ENCODE data around the gene OGFOD3. TPM values are rescaled to one million over a fixed set of nuclear protein-coding genes. Genes with fewer than 3 reads are reported as not detected.

The OGFOD3 gene
- total and polyA plus RNA-seq, 9 of the 15 experiments (the other 6 are each of a cell fraction or from before 2014, with no cell fraction given) = 0.69 to 44.7 (median 18.9) TPM

GRCh38 chr17:82408938-82409318 lies 9.5 kb downstream of the OGFOD3 start:
- ChIA-PET POLR2A (interaction anchor here (1.5 kb wide), 1 partner anchor 9 kb away, joined by 5 read pairs; no protein-coding TSS in a partner anchor), CTCF (ENCODE audit: low intra/inter-chr PET ratio) (no interaction called here)
- Histone ChIP-seq H2AFZ (ENCODE audit: low read depth, low read length) (no peak overlapping the region), H3K27ac (ENCODE audit: extremely low read depth, low read depth, low read length) (no peak overlapping the region), H3K9me3 (replicated peaks; ENCODE audit: control insufficient read depth, insufficient read depth, low read depth, low read length) (no peaks in the 10 kb centered on the region), H3K79me2 (ENCODE audit: control insufficient read depth, insufficient read depth, low read length) (peaks cover 9% of the 10 kb centered on the region; the same call in 2 of the 3 replicates), H3K4me1 (replicated peaks in 1 of 2; ENCODE audit: control insufficient read depth in 2 of 2, insufficient read depth in 2 of 2, low read length in 2 of 2) (peaks cover 0 to 26% of the 10 kb centered on the region in 2 experiments; a peak in 1 of 5 replicates), H3K36me3 (ENCODE audit: control insufficient read depth, insufficient read depth, low read length) (peaks cover 25% of the 10 kb centered on the region; the same call in 2 of the 3 replicates), H3K9me1 (ENCODE audit: control insufficient read depth, insufficient read depth, low read length) (peaks cover 5% of the 10 kb centered on the region), H3K4me2 (ENCODE audit: insufficient read depth, low read length) (no peak overlapping the region), H4K20me1 (replicated peaks; ENCODE audit: control insufficient read depth, insufficient read depth, low read length) (no peaks in the 10 kb centered on the region), H3K4me3 (no peak overlapping the region), H3K9ac (ENCODE audit: insufficient read depth in 1 of 2, low read depth in 2 of 2, low read length in 2 of 2) (no peak overlapping the region), H3K27me3 (ENCODE audit: control insufficient read depth in 2 of 2, insufficient read depth in 2 of 2, low read length in 2 of 2) (no peaks in the 10 kb centered on the region)
- no TSS peak for BruUV-seq (replicated peaks)
- intact Hi-C loops (cut with micrococcal nuclease) = no loop called here
- TF ChIP-seq ZNF449 (CRISPR knock-in tag; IDR thresholded peaks at IDR 0.05) (no peak), NFXL1 (CRISPR knock-in tag; IDR thresholded peaks at IDR 0.05) (no peak), POLR2B (IDR thresholded peaks at IDR 0.05; ENCODE audit: low read depth, partially characterized antibody) (no peak), ETS2 (tag; IDR thresholded peaks at IDR 0.05; ENCODE audit: borderline replicate concordance, poor library complexity, severe bottlenecking) (no peak), NELFE (IDR thresholded peaks at IDR 0.05; ENCODE audit: insufficient read depth, insufficient read length) (no peak), BMI1 (IDR thresholded peaks at IDR 0.05; ENCODE audit: low read length) (no peak), GTF2E2 (tag; IDR thresholded peaks at IDR 0.05) (no peak), CTBP1 (IDR thresholded peaks at IDR 0.05; ENCODE audit: borderline replicate concordance) (no peak), SAFB2 (IDR thresholded peaks at IDR 0.05; ENCODE audit: borderline replicate concordance, low read depth, low read length, severe bottlenecking) (no peak), CEBPG (CRISPR knock-in tag; IDR thresholded peaks at IDR 0.05) (no peak), CEBPG (tag; conservative IDR thresholded peaks at IDR 0.05 in 1 of 2, IDR thresholded peaks at IDR 0.05 in 1 of 2) (no peak), CTCF (IDR thresholded peaks at IDR 0.05 in 2 of 3, conservative IDR thresholded peaks at IDR 0.05 in 1 of 3; ENCODE audit: insufficient read depth in 2 of 3, low read depth in 1 of 3, low read length in 3 of 3) (no peak), NFIC (IDR thresholded peaks at IDR 0.05) (no peak)
- ATAC-seq = no peak
- FAIRE-seq = no peak
- in situ Hi-C loops (cut with MboI) = no loop called here
- 87% methylated on average over 17 of the region's 21 CpGs for WGBS (ENCODE audit: insufficient coverage, low coverage, missing lambda C conversion rate)
- DNase-seq (ENCODE audit: extremely low read depth in 1 of 4, low spot score in 3 of 4) = no peak
